ENCODE results near the gene FOCAD. TPM values are rescaled to one million over a fixed set of nuclear protein-coding genes. Genes with fewer than 3 reads are reported as not detected.

Gene FOCAD
- total RNA-seq, 4 donors from 2014 or later = 13.9 to 31.2 (median 22.0) TPM

DNA sequence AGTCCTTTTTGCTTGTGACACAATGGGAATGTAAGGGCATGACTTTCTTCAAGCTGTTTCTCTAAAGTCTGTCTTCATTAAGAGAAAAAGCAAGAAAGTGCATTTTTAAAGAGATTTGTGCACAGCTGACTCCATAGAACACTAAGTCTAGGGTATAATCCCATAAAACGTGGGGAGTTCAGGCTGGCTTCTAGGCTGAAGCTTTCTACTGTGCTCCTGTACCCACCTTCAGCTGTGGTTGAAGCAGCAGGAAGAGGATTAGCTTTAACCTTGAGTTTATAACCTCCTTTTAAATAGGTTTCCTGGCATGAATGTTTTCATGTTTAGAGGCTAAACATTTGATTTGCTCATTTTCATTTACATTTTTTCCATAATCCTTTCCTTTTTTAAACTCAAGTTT is 220.9 kb downstream of the FOCAD start:
- intact Hi-C loops (cut with DNase I; ENCODE audit: low total_unique reads) = no loop called here
- DNase-seq (ENCODE audit: low spot score in 2 of 2) = no peak
- TF ChIP-seq POLR2A (IDR thresholded peaks at IDR 0.05) = no peak
- no peak for TF ChIP-seq CTCF (IDR thresholded peaks at IDR 0.05)
- 75 to 81% methylated on average over 1 of the region's 1 CpG for WGBS, 2 donors
- no peak overlapping the region for H3K4me3 ChIP-seq (ENCODE audit: low read depth, poor library complexity, severe bottlenecking)

DNA sequence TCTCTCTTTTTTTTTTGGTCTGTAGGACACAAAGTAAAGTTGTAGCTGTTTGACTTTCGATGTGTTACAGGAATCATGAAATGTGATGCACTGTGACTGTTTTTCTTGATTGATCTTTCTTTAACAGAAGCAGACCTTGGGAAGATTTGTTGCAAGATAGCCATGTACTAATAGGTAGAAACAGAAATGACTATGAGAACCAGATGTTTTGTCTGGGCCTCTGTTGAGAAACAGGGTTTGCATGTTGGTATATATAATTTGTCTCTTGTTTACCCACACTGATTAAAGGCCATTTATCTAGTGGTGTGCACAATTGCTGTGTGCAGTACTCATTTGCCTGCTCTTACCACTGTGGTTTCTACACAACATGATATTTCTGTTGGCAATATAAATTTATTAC is 222.3 kb downstream of the FOCAD start:
- WGBS, 2 donors = 94% methylated on average over 1 of the region's 1 CpG
- no peak for DNase-seq (ENCODE audit: low spot score in 2 of 2)
- no peak overlapping the region for H3K4me3 ChIP-seq (ENCODE audit: low read depth, poor library complexity, severe bottlenecking)
- intact Hi-C loops (cut with DNase I; ENCODE audit: low total_unique reads) = no loop called here
- TF ChIP-seq CTCF (IDR thresholded peaks at IDR 0.05) (no peak), POLR2A (IDR thresholded peaks at IDR 0.05) (no peak)

GRCh38 chr9:20908461-20908860 is 224.4 kb downstream of the FOCAD start:
- DNase-seq (ENCODE audit: low spot score in 2 of 2) = no peak
- H3K4me3 ChIP-seq (ENCODE audit: low read depth, poor library complexity, severe bottlenecking) = no peak overlapping the region
- intact Hi-C loops (cut with DNase I; ENCODE audit: low total_unique reads) = no loop called here
- TF ChIP-seq CTCF (IDR thresholded peaks at IDR 0.05) = no peak
- no peak for TF ChIP-seq POLR2A (IDR thresholded peaks at IDR 0.05)
- WGBS, 2 donors = 36 to 58% methylated on average over 2 of the region's 2 CpGs

GRCh38 chr9:20914556-20914955 is 230.5 kb downstream of the FOCAD start:
- H3K4me3 ChIP-seq (ENCODE audit: low read depth, poor library complexity, severe bottlenecking) = no peak overlapping the region
- DNase-seq (ENCODE audit: low spot score in 2 of 2) = no peak
- WGBS, 2 donors = 92 to 96% methylated on average over 6 of the region's 6 CpGs
- no peak for TF ChIP-seq POLR2A (IDR thresholded peaks at IDR 0.05)
- no peak for TF ChIP-seq CTCF (IDR thresholded peaks at IDR 0.05)
- intact Hi-C loops (cut with DNase I; ENCODE audit: low total_unique reads) = no loop called here

GRCh38 chr9:20921362-20921761 is 237.3 kb downstream of the FOCAD start:
- no peak overlapping the region for H3K4me3 ChIP-seq (ENCODE audit: low read depth, poor library complexity, severe bottlenecking)
- no peak for DNase-seq (ENCODE audit: low spot score in 2 of 2)
- intact Hi-C loops (cut with DNase I; ENCODE audit: low total_unique reads) = no loop called here
- no peak for TF ChIP-seq CTCF (IDR thresholded peaks at IDR 0.05)
- no peak for TF ChIP-seq POLR2A (IDR thresholded peaks at IDR 0.05)
- WGBS, 2 donors = 53 to 82% methylated on average over 1 of the region's 1 CpG

DNA sequence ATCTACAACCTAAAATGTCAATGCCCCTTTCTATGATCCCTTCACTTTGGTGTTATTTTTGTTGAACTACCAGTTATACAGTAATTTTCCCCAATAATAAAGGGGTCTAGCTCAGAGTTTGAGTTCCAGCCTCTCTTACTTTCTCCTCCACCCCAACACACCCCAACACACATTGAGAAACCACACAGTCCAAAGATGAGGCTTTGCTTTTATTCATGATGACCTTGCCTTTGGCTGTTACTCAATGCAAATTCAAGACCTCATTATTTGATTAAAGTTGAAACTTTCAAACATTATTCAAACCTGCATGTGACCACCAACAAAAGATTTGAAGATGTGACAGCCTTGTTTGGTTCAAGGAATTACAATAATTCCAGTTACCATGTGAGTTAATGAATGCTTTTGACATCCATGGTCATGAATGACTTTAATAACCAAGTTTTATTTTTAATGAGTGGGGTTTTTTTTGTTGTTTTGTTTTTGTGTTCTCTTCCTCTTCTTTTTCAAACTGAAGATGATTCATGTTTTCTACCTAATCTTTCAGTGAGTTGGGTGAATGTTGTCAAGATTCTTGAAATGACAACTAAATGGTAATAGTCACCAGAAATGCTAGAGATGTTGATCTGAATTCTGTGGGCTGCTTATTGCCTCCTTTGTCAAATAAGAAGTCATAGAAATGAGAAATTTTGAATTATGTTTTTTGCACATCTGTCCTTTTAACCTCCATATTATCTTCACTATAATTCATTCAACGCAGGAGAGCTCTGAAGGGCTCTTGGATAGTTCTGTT is 241.4 kb downstream of the FOCAD start:
- WGBS, 2 donors = 97 to 100% methylated on average over 1 of the region's 1 CpG
- TF ChIP-seq POLR2A (IDR thresholded peaks at IDR 0.05) = no peak
- no peak for TF ChIP-seq CTCF (IDR thresholded peaks at IDR 0.05)
- DNase-seq (ENCODE audit: low spot score in 2 of 2) = no peak
- intact Hi-C loops (cut with DNase I; ENCODE audit: low total_unique reads) = no loop called here
- no peak overlapping the region for H3K4me3 ChIP-seq (ENCODE audit: low read depth, poor library complexity, severe bottlenecking)
